NK-92 treated with Interleukin-12 subunit alpha and Interleukin-12 subunit beta, amount 100 ng/mL, for 24 hours (cell line): ENCODE data around the gene AGPAT2.

ENCODE experiments used
- DNase-seq: peaks from one replicate; lab custom pipeline; 2025; lab: John Stamatoyannopoulos, UW

Gene AGPAT2

DNA sequence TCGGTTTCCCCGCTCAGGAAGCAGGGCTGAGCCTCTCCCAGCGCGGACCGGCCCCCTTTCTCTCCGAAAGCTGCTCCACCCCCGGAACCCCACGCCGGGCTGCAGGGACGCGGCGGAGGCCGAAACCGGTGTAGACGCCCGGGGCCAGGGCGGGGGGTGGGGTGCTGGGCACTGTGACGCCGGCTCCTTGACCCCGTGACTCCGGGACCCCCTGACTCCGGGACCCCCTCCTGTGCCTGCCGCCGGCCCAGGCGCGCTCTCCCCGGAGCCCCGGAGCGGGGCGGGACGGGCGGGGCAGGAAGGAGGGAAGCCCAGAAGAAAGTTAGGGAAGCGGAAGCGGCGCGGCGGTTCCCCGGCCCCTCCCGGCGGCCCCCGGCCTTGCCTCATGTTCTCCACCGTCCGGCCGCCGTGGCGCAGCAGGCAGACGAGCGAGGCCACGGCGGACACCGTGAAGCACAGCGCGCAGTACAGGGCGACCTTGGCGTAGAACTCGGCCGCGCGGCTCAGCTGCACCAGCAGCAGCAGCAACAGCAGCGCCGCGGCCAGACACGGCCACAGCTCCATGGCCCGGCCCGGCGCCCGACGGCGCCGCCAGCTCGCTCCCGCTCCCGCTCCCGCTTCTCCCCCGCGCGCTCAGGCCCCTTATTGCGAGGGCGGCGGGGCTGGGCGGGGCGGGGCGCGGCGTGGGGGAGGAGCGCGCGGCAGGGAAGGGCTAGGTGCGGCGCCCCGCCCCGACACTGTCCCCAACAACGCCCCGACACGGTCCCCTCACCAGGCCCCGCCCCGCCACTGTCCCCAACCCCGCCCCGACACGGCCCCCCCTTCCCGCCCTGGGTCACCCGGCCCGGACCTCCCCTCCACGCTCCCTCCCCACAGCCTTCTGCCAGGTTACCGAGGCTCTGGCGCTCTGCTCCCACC lies at the start of gene AGPAT2:
TSS of gene AGPAT2 (minus strand) at position 664 of the 918 bp plus-strand sequence. CDS start at position 564, 100 bp downstream.
- DNase-seq, result no peak

GRCh38 chr9:136735812-136736480 lies 48.7 kb upstream of the AGPAT2 start:
- no peak for DNase-seq

DNA sequence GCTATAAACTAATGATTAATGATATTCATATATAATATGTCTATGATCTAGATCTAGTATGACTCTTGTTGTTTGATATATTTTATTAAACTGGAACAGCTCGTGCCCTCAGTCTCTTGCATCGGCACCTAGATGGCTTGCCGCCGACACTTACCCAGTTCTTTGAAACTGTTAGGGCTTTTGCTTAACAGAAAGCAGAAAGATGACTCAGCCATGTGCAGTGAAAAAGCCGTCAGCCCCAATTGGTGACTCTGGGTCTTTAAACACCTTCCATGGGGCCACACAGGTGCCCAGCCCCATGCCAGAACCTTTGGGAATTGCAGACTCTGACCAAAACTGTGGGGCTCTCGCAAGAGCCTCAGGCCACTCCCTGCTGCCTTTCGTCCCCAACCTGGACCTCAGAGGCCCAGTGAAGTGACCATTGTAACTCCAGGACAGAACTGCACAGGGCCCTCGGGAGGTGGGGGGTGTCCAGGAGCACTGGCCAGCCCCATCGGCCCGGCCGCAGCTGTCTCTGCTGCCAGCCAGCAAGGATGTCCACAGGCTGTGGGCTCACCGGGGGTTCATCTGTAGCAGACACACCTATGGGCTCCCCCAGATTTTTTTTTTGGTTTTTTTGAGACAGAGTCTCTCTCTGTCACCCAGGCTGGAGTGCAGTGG lies 47.7 kb upstream of the AGPAT2 start:
- no peak for DNase-seq

DNA sequence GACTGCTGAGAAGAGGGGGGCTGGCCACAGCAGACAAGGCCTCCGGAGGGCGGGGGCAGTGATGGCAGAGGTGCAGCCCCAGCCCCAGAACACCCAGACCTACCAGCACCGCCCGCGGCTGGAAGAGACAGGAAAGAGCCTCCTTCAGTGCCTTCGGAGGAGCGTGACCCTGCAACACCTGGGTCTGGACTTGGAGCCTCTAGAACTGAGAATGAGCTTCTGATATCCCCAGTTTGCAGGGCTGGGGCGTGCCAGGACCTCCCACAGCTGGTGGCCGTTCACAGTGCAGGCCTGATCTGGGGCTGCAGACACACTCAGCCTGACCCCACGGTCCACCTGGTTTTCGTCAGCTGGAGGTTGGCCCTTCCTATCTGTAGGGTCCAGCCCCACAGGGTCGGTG lies 46.4 kb upstream of the AGPAT2 start:
- no peak for DNase-seq

DNA sequence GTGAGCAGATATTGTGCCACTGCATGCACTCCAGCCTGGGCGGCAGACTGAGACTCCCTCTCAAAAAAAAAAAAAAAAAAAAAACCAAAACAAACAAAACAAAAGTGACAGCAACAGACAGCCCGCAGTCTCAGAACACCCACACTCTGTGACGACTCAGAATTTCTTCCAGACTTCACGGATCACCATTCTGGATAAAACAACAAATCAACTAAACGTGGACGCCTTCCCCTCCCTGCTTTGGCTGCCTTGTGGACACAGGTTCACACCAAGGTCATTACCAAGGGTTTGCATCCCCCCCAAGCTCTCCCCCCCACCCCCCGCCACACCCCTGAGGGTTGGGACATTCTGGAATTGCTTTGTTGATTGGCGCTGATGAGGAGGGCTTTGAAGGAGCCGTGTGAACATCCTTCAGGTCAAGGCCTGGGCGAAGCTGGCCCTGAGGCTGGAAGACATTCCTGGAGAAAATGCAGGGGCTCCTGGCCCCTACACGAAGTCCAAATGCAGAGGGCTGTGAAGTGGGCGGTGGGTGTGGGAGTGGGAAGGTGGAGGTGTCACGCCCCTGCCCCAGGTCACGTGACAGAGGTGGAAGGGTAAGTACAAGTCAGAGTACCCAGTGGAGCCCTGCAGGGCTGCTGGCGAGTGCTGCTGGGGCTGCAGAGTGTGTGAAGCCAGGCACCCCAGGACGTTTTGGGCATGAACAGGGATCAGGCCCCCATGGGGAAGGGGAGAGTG lies 45.4 kb upstream of the AGPAT2 start:
- DNase-seq, result no peak

- no peak for DNase-seq
Measured at GRCh38 chr9:136729926-136730325, 42.7 kb upstream of the AGPAT2 start.

GRCh38 chr9:136729144-136729543 lies 41.9 kb upstream of the AGPAT2 start:
- no peak for DNase-seq

DNA sequence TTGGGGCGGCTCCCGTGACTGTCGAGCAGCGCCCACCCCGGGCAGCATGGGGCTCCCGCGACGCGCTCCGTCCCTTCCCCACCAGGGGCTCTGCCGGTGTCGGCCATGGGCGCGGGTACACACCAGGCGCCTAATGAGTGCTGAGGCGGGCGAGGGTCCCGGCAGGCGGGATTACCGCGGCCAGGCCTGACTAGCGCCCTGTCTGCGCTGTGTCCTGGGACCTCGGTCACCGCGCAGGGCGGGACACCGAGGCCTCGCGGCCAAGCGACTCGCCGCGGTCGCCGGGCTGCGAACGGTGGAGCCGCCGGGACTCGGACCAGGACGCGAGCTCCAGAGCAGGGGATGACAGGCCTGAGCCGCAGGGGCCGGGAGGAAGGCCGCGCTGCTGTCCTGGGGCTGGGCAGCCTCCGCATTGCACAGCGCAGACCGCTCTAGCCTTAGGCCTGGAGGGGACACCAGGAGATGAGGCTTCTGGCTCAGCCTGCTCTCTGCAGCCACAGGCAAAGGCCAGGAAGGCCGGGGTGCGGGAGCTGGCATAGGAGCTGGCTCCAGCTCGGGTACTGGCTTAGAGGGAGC lies 41.4 kb upstream of the AGPAT2 start:
- DNase-seq, result no peak

GRCh38 chr9:136728080-136728547 lies 40.9 kb upstream of the AGPAT2 start:
- DNase-seq, result peak; percentile 64

DNA sequence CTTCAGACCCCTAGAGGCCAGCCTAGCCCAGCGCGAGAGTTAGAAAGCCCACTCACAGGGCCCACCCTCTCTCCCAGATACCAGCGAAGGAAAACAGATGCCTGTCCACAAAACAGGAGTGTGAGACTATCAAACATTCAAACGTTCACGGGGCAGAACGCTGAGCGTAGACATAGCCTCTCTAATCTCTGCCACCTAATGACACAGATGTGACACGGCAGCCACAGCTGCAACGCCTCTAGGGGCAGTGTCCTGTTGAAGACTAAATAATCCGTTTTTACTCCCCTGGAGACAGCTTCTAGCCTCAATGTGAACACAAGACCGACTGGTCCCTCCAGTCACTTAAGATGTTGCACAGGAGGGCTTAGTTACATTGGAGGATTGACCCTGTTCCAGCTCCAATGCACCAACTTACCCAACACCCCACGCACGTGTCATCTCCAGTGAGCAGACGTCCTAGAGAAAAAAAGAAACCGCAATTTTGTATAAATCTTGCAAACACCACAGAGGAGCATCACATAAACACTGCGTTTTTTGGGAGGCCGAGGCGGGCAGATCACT lies 39.5 kb upstream of the AGPAT2 start:
- no peak for DNase-seq

DNA sequence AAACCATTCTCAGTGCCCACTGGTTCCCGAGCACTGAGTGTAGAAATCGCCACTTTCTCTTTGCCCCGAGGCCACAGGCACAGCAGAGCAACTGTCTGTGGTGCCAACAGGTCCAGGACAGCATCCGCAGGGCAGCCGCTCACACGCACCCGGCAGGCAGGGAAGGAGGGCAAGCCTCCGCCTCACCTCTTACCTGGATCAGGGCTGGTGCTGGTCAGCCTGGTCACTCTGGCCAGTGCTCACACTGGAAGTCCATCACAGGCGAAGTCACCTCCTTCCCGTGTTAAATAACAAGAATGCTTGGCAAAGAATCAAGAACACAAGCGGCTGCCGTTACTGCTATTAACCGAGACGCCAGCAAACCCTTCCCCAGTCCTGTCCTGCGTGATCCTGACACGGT lies 38.9 kb upstream of the AGPAT2 start:
- DNase-seq, result no peak

DNA sequence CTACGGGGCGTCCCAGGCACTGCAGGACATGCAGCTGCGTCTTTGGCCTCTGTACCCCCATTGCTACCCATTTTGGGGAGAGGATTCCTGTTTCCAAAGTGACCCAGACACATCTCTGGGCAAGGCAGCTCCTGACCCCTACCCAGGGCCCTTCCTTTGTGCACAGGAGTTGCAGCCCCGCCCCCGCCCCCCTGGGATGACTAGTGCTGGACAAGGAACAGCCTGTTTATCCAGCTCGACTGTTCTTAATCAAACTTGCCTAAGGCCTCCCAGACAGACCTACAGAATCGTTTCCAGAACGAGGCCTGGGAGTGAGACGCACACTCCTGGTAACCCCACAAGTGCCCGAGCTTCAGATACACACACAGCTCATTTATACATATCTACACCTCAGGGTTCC lies 38.4 kb upstream of the AGPAT2 start:
- no peak for DNase-seq

DNA sequence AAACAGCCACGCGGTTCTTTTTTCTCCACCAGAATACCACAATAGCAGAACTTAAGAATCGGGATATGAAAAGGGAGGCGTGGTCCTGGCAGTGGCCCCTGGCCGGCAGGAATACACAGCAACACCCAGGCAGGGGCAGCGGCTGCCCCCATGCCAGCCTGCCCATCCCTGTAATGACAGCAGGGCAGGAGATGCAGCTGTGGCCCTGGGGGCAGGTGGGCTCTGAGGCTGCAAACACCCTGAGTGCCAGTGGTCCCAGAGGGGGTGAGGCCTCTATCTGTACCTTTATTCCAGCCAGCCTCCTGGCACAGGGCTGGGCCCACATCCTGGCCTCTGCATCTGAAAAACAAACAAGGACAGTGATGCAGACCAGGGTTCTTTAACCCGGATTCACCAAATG lies 37.5 kb upstream of the AGPAT2 start:
- no peak for DNase-seq

GRCh38 chr9:136723989-136724388 lies 36.7 kb upstream of the AGPAT2 start:
- DNase-seq, result no peak

DNA sequence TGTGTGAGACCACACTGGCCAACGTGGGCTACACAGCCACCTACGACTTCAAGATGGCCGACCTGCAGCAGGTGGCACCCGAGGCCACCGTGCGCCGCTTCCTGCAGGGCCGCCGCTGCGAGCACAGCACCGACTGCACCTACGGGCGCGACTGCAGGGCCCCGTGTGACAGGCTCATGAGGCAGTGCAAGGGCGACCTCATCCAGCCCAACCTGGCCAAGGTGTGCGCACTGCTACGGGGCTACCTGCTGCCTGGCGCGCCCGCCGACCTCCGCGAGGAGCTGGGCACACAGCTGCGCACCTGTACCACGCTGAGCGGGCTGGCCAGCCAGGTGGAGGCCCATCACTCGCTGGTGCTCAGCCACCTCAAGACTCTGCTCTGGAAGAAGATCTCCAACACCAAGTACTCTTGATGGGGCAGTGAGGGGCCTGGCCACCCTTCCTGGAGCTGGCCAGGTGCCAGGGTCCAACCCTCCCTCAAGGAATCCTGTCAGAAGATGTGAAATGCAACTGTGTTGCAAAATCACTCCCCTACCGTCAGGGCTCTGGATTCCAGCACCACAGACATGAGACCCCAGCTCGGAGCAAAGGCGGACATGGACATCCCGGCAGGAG lies 36.2 kb upstream of the AGPAT2 start:
- DNase-seq, result no peak

DNA sequence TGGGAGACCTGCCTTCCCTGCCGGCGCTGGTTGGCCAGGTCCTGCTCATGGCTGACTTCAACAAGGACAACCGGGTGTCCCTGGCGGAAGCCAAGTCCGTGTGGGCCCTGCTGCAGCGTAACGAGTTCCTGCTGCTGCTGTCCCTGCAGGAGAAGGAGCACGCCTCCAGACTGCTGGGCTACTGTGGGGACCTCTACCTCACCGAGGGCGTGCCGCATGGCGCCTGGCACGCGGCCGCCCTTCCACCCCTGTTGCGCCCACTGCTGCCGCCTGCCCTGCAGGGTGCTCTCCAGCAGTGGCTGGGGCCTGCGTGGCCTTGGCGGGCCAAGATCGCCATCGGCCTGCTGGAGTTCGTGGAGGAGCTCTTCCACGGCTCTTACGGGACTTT lies 35.7 kb upstream of the AGPAT2 start:
- no peak for DNase-seq

DNA sequence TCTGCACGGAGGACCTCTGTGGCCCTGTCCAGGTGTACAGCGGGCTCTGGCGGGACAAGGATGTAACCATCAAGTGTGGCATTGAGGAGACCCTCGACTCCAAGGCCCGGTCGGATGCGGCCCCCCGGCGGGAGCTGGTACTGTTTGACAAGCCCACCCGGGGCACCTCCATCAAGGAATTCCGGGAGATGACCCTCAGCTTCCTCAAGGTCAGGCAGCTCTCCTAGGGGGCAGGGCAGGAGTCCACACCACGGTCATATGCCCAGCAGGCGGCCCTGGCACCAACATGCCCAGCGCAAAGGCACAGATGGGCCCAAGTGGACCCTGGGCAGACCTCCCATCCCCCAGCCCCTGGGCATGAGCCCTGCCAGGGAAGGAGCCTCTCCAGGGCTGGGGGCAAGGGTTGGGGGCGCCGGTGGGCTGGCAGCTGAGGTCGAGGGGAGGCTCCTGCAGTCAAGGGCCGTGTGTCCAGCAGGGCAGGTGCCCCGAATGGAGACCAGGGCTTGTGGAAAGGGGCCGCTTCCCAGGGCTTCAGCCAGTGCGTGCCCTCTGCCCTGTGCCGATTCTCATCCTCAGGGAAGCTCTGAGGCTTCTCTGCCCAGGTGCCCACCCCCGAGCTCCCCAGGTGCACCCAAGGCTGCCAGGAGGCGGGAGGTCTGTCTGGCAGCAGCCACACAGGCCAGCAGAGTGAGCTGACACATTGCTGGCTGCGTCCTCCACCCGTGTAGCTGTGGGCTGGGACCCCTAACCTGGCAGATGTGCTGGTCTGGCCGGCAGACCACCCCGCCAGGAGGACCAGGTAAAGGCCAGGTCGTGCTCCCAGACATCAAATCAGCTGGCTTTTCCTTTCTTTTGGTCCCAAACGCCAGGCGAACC lies 35.1 kb upstream of the AGPAT2 start:
- DNase-seq, result no peak

GRCh38 chr9:136721339-136722092 lies 34.3 kb upstream of the AGPAT2 start:
- no peak for DNase-seq

DNA sequence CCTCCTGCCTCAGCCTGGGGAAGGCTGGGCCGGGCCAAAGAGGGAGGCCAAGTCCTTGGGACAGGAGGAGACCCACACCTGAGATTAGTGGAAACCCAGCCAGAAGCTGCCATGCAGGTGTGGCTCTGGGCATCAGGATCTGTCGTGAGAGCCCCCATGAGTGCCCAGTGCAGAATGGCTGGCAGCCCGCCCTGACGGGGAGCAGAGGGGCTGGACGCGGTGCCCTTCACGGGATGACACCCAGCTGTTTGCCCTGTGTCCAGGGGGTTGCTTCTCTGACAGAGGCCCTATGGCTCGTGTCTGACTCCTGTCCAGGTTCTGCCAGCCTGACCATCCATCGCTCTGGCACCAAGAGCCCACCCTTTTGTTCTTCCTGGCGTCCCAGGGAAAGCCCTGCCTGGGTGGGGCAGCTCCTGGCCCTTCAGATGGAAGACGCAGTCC lies 33.7 kb upstream of the AGPAT2 start:
- no peak for DNase-seq
